Stimulated activated CD8-positive, alpha-beta memory T cell treated with anti-CD3 and anti-CD28 coated beads, Interleukin-15, amount 100 ng/mL, for 1 hour (primary cell): ENCODE measurements around the gene SPDYE3.

ENCODE experiments used
- DNase-seq: peaks from one replicate; pipeline ENCODE4 v3.0.0-alpha.2; 2020; ENCODE audit warnings: low read depth

The SPDYE3 gene

DNA sequence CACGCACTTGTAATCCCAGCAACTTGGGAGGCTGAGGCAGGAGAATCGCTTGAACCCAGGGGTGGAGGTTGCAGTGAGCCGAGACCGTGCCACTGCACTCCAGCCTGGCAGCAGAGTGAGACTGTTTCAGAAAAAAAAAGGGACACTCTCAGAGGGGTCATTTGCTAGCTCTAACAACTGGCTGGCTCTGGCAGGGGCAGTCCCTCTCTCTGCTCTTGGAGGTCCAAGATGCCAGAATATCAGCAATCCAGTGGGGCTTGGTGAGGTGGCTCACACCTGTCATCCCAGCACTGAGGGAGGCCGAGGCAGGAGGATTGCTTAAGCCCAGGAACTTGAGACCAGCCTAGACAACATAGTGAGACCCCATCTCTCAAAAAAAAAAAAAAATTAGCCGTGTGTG is 63.2 kb downstream of the SPDYE3 start:
- DNase-seq = no peak

DNA sequence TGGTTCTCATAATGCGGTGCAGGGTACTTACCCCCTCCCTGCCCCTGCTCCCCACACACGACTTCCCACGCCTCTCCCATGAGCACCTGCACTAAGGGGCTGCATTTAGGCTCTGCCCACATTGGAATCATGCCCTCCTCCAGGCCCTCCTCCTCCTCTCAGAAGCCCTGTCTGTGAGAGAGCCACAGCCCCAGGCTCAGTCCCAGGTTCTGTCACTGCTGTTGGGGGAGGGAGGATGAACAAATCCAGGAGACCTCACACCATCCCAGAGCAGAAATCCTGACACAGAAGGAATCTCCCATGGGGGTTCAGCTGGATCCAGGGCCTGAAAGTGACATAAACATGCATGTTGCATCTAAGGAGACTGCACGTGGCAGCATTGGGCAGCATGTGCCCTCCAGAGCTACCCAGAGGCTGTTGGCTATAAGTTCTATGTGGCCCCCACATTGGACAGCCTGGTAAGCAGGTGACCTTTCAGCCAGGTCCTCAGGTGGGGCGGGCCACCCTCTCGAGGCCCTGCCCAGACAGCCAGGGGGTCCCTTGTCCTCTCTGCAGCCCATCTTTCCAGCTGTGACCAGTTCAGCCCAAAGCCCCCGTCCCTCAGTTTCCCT is 64.2 kb downstream of the SPDYE3 start:
- no peak for DNase-seq
